ENCODE data around the gene ACKR2.
"Not testable (repeated sequence)": the region's sequence is repeated elsewhere in the genome, so short reads cannot be mapped to it uniquely, and the experiment has no call there.

ACKR2 gene

GRCh38 chr3:42873221-42873982 is 64.2 kb downstream of the ACKR2 start:
- H3K36me3 ChIP-seq (ENCODE audit: control insufficient read depth, insufficient read depth, low read length) = no peaks in the 10 kb centered on the region
- H3K4me1 ChIP-seq (ENCODE audit: control insufficient read depth, insufficient read depth, low read length) = no peaks in the 10 kb centered on the region
- no peak overlapping the region for H3K4me3 ChIP-seq (ENCODE audit: low read length)
- no peaks in the 10 kb centered on the region for H3K27me3 ChIP-seq (ENCODE audit: control insufficient read depth, insufficient read depth, low read length)
- 100% methylated on average over 2 of the region's 9 CpGs for WGBS (ENCODE audit: insufficient coverage, insufficient read length)
- no peak for DNase-seq (ENCODE audit: low read depth, low spot score)
- no peak overlapping the region for H3K27ac ChIP-seq (ENCODE audit: low read length)
- no peaks in the 10 kb centered on the region for H3K9me3 ChIP-seq (ENCODE audit: control insufficient read depth, insufficient read depth, low read length)

GRCh38 chr3:42874749-42875148 is 65.5 kb downstream of the ACKR2 start:
- H3K4me3 ChIP-seq (ENCODE audit: low read length) = no peak overlapping the region
- no peak overlapping the region for H3K27ac ChIP-seq (ENCODE audit: low read length)
- no peak for DNase-seq (ENCODE audit: low read depth, low spot score)
- no peaks in the 10 kb centered on the region for H3K9me3 ChIP-seq (ENCODE audit: control insufficient read depth, insufficient read depth, low read length)
- no peaks in the 10 kb centered on the region for H3K4me1 ChIP-seq (ENCODE audit: control insufficient read depth, insufficient read depth, low read length)
- no CpG with 5 or more reads among the region's 10 CpGs for WGBS (ENCODE audit: insufficient coverage, insufficient read length)
- H3K36me3 ChIP-seq (ENCODE audit: control insufficient read depth, insufficient read depth, low read length) = no peaks in the 10 kb centered on the region
- H3K27me3 ChIP-seq (ENCODE audit: control insufficient read depth, insufficient read depth, low read length) = no peaks in the 10 kb centered on the region

GRCh38 chr3:42875325-42876151 is 66.3 kb downstream of the ACKR2 start, which contains the start of gene CYP8B1:
Gene CYP8B1, minus strand, starts transcription at chr3:42875879. Its CDS starts 63 bp downstream, at chr3:42875816.
- no CpG with 5 or more reads among the region's 13 CpGs for WGBS (ENCODE audit: insufficient coverage, insufficient read length)
- H3K27ac ChIP-seq (ENCODE audit: low read length) = no peak within 1 kb of the TSS
- H3K4me1 ChIP-seq (ENCODE audit: control insufficient read depth, insufficient read depth, low read length) = no peaks in the 10 kb centered on the region; the same call in 1 of the 2 replicates
- no peak within 1 kb of the TSS for H3K4me3 ChIP-seq (ENCODE audit: low read length)
- no peaks in the 10 kb centered on the region for H3K27me3 ChIP-seq (ENCODE audit: control insufficient read depth, insufficient read depth, low read length)
- DNase-seq (ENCODE audit: low read depth, low spot score) = no peak
- no peaks in the 10 kb centered on the region for H3K9me3 ChIP-seq (ENCODE audit: control insufficient read depth, insufficient read depth, low read length)
- no peaks in the 10 kb centered on the region for H3K36me3 ChIP-seq (ENCODE audit: control insufficient read depth, insufficient read depth, low read length)

GRCh38 chr3:42876401-42876800 is 67.2 kb downstream of the ACKR2 start:
- Histone ChIP-seq H3K9me3 (ENCODE audit: control insufficient read depth, insufficient read depth, low read length) (no peaks in the 10 kb centered on the region), H3K4me1 (ENCODE audit: control insufficient read depth, insufficient read depth, low read length) (no peaks in the 10 kb centered on the region; the same call in 1 of the 2 replicates), H3K27ac (ENCODE audit: low read length) (no peak overlapping the region), H3K4me3 (ENCODE audit: low read length) (no peak overlapping the region), H3K36me3 (ENCODE audit: control insufficient read depth, insufficient read depth, low read length) (no peaks in the 10 kb centered on the region), H3K27me3 (ENCODE audit: control insufficient read depth, insufficient read depth, low read length) (no peaks in the 10 kb centered on the region)
- no CpG with 5 or more reads among the region's 1 CpG for WGBS (ENCODE audit: insufficient coverage, insufficient read length)
- no peak for DNase-seq (ENCODE audit: low read depth, low spot score)

GRCh38 chr3:42876940-42877720 is 67.9 kb downstream of the ACKR2 start:
- WGBS (ENCODE audit: insufficient coverage, insufficient read length) = 100% methylated on average over 1 of the region's 7 CpGs
- no peaks in the 10 kb centered on the region for H3K36me3 ChIP-seq (ENCODE audit: control insufficient read depth, insufficient read depth, low read length)
- no peaks in the 10 kb centered on the region for H3K27me3 ChIP-seq (ENCODE audit: control insufficient read depth, insufficient read depth, low read length)
- no peaks in the 10 kb centered on the region; the same call in 1 of the 2 replicates for H3K4me1 ChIP-seq (ENCODE audit: control insufficient read depth, insufficient read depth, low read length)
- no peak overlapping the region for H3K27ac ChIP-seq (ENCODE audit: low read length)
- H3K9me3 ChIP-seq (ENCODE audit: control insufficient read depth, insufficient read depth, low read length) = no peaks in the 10 kb centered on the region
- no peak for DNase-seq (ENCODE audit: low read depth, low spot score)
- H3K4me3 ChIP-seq (ENCODE audit: low read length) = no peak overlapping the region

GRCh38 chr3:42877881-42878280 is 68.6 kb downstream of the ACKR2 start:
- WGBS (ENCODE audit: insufficient coverage, insufficient read length) = no CpG with 5 or more reads among the region's 2 CpGs
- Histone ChIP-seq H3K9me3 (ENCODE audit: control insufficient read depth, insufficient read depth, low read length) (no peaks in the 10 kb centered on the region), H3K27ac (ENCODE audit: low read length) (no peak overlapping the region), H3K4me1 (ENCODE audit: control insufficient read depth, insufficient read depth, low read length) (no peaks in the 10 kb centered on the region; the same call in 1 of the 2 replicates), H3K27me3 (ENCODE audit: control insufficient read depth, insufficient read depth, low read length) (no peaks in the 10 kb centered on the region), H3K4me3 (ENCODE audit: low read length) (no peak overlapping the region), H3K36me3 (ENCODE audit: control insufficient read depth, insufficient read depth, low read length) (no peaks in the 10 kb centered on the region)
- no peak for DNase-seq (ENCODE audit: low read depth, low spot score)

GRCh38 chr3:42880183-42880582 is 70.9 kb downstream of the ACKR2 start:
- Histone ChIP-seq H3K27me3 (ENCODE audit: control insufficient read depth, insufficient read depth, low read length) (no peaks in the 10 kb centered on the region), H3K4me3 (ENCODE audit: low read length) (peak overlapping the region; percentile 36; the same call in 1 of the 2 replicates), H3K9me3 (ENCODE audit: control insufficient read depth, insufficient read depth, low read length) (no peaks in the 10 kb centered on the region), H3K36me3 (ENCODE audit: control insufficient read depth, insufficient read depth, low read length) (no peaks in the 10 kb centered on the region), H3K4me1 (ENCODE audit: control insufficient read depth, insufficient read depth, low read length) (no peaks in the 10 kb centered on the region; the same call in 1 of the 2 replicates), H3K27ac (ENCODE audit: low read length) (no peak overlapping the region)
- no peak for DNase-seq (ENCODE audit: low read depth, low spot score)
- WGBS (ENCODE audit: insufficient coverage, insufficient read length) = no CpG with 5 or more reads among the region's 9 CpGs

- H3K4me3 ChIP-seq (ENCODE audit: low read length) = peak overlapping the region; percentile 36; the same call in 1 of the 2 replicates
- no peaks in the 10 kb centered on the region; the same call in 1 of the 2 replicates for H3K4me1 ChIP-seq (ENCODE audit: control insufficient read depth, insufficient read depth, low read length)
- H3K27me3 ChIP-seq (ENCODE audit: control insufficient read depth, insufficient read depth, low read length) = no peaks in the 10 kb centered on the region
- no CpG with 5 or more reads among the region's 61 CpGs for WGBS (ENCODE audit: insufficient coverage, insufficient read length)
- no peaks in the 10 kb centered on the region for H3K9me3 ChIP-seq (ENCODE audit: control insufficient read depth, insufficient read depth, low read length)
- no peaks in the 10 kb centered on the region for H3K36me3 ChIP-seq (ENCODE audit: control insufficient read depth, insufficient read depth, low read length)
- H3K27ac ChIP-seq (ENCODE audit: low read length) = no peak overlapping the region
- peak; percentile 70 for DNase-seq (ENCODE audit: low read depth, low spot score)
Measured at GRCh38 chr3:42880601-42881451, 71.6 kb downstream of the ACKR2 start.

GRCh38 chr3:42883251-42883930 is 74.1 kb downstream of the ACKR2 start:
- no CpG with 5 or more reads among the region's 6 CpGs for WGBS (ENCODE audit: insufficient coverage, insufficient read length)
- not testable (repeated sequence) for H3K27ac ChIP-seq (ENCODE audit: low read length); H3K4me3 ChIP-seq (ENCODE audit: low read length); H3K4me1 ChIP-seq (ENCODE audit: control insufficient read depth, insufficient read depth, low read length); H3K27me3 ChIP-seq (ENCODE audit: control insufficient read depth, insufficient read depth, low read length); H3K36me3 ChIP-seq (ENCODE audit: control insufficient read depth, insufficient read depth, low read length); DNase-seq (ENCODE audit: low read depth, low spot score); H3K9me3 ChIP-seq (ENCODE audit: control insufficient read depth, insufficient read depth, low read length)
